GM12892 (cell line): ENCODE results near the gene TRAPPC3. TPM values are rescaled to one million over a fixed set of nuclear protein-coding genes. Genes with fewer than 3 reads are reported as not detected.
A peak's percentile ranks its signal among the peaks of the same experiment; 100 is the strongest.
"Not testable (repeated sequence)": the region's sequence is repeated elsewhere in the genome, so short reads cannot be mapped to it uniquely, and the experiment has no call there.

Experiments
- DNase-seq: peaks from one replicate; pipeline ENCODE4 v3.0.0; 2011; ENCODE audit not compliant: insufficient read length
- FAIRE-seq: peaks from 2 replicates; lab custom pipeline; 2011; peaks lifted over from hg19 to GRCh38; lab: Jason Lieb, UNC
- POLR2A ChIP-seq: IDR thresholded peaks from 2 replicates; pipeline ENCODE4 v1.6.1; 2011; ENCODE audit warnings: low read depth, low read length, control low read depth
- POLR2AphosphoS5 ChIP-seq: IDR thresholded peaks from 2 replicates; pipeline ENCODE4 v1.6.1; 2011; ENCODE audit warnings: low read depth, low read length, control low read depth
- TAF1 ChIP-seq: IDR thresholded peaks from 2 replicates; pipeline ENCODE4 v1.6.1; 2011; ENCODE audit warnings: low read depth, mild to moderate bottlenecking, control low read depth, low read length, borderline replicate concordance
- polyA plus RNA-seq: library from polyadenylated mRNA; unstranded; fragments of >200 nt; gene quantifications from one replicate; pipeline ENCODE4 v1.2.1, GENCODE V29; 2012; ENCODE audit warnings: missing spikeins, inconsistent platforms; ENCODE audit not compliant: missing spikeins

Gene TRAPPC3
- polyA plus RNA-seq = 49.4 TPM

DNA sequence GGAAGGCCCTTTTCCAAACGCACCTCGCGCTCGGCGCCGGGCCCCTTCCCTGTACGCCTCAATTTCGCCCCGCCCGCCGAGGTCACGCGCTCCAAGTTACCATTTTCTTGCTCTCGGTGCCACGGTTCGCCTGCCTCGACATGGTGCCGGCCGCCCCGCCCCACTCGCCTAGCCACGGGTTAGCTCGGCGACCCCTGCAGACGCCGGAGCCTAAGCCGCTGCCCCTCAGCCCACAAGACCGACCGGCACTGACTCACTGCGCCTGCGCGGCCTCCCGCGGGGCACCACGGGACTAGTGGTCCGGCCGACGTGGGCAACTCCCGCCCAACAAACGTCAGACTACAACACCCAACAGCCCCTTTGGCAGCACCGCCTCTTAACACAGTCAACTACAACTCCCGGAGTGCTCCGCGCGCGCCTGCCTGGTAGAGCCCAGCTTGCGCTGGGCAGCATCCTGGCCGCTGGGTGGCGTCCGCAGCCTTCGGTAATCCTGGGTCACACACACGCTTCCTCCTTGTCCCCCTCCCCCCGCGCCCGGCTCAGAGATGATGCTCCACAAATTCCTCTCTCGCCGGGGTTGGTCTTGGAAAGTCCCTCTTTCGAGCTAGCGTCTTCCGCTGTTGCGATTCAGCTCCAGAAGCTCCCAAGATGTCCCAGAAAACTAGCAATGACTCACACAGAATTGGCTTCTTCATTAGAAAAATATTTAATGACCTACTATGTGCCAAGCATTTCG lies at the start of gene TRAPPC3:
Gene TRAPPC3 (minus strand): TSS at position 250 of the 736 bp plus-strand sequence. CDS start 108 bp downstream, at position 142.
- peak; percentile 98 for DNase-seq
- TF ChIP-seq TAF1 = peak; percentile 19; the same call in 1 of the 2 replicates
- peak; percentile 71; the same call in 1 of the 2 replicates for TF ChIP-seq POLR2A
- peak; percentile 64 for TF ChIP-seq POLR2AphosphoS5
- FAIRE-seq = peak; percentile 98

- no peak for TF ChIP-seq POLR2AphosphoS5
- no peak for TF ChIP-seq POLR2A
- no peak for TF ChIP-seq TAF1
- no peak for FAIRE-seq
- DNase-seq = no peak
Observed at GRCh38 chr1:36198641-36199040, 49.4 kb upstream of the TRAPPC3 start.

- not testable (repeated sequence) for FAIRE-seq, DNase-seq
Observed at GRCh38 chr1:36196805-36197204, 47.5 kb upstream of the TRAPPC3 start.

DNA sequence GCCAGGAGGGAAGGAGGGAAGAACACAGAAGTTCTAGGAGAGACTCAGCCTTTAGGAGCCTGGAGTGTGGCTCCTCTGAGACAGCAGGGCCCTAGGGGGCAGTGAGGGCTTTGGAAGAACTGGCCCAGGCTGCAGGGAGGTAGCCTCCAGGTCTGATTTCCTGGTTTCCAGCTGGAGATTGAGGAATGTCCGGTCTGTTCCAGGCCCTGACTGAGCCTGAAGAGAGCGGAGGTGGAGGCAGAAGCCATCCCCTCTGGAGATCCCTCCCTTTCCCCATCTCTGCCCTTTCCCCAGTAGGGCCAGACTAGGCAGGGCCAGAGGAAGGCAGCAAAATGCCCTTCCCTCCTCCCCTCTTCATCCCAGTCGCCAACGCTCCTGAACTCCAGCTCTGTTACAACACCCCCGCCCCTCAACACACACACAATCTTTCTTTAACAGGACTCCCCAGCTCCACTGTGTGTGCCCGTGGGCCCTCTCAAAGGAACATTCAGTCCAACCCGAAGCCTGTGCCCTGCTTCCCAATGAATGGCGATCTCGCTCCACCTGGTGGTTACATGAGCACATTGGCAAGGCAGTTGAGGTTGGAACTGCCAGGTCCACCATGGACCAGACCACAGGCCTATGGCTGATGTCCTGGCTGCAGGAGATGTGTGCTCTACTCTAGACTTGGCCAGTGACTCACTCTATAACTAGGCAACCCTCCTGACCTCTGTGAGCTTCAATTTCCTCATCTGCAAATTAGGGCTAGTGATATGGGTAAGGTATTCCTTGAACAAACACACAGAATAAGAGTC lies 38.7 kb upstream of the TRAPPC3 start:
- DNase-seq (peak; percentile 64), FAIRE-seq (peak; percentile 97)
- TF ChIP-seq POLR2A = no peak
- TF ChIP-seq POLR2AphosphoS5 = no peak
- no peak for TF ChIP-seq TAF1

DNA sequence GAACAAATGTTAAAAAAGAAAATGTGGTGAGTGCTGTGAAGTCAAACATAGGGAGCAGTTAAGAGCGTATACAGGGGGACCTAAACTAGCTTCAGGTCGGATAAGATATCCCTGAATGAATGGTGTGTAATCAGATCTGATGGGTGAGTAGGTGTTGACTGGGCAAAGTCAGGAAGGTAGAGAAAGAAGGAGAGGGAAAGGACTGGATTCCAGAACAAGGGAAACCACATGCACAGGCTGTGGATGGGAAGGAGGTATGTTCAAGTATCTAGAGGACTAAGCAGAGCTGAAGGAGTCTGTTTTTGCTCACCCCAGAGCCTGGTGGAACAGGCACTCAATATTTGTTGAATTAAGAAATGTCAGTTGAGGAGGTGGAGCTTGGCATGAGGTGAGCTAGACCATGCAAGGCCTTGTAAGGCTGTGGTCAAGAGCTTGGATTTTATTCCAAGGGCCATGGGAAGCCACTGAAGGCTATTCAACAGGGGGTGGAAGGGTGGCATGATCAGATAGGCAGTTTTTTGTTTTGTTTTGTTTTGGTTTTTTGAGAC lies 34.1 kb upstream of the TRAPPC3 start:
- TF ChIP-seq POLR2A = no peak
- no peak for TF ChIP-seq POLR2AphosphoS5
- DNase-seq (no peak), FAIRE-seq (no peak)

GRCh38 chr1:36182734-36183133 lies 33.4 kb upstream of the TRAPPC3 start:
- FAIRE-seq = no peak
- TF ChIP-seq TAF1 (no peak), POLR2AphosphoS5 (0 out of 2 replicates have a peak, but pooled peaks have one; percentile 17)
- DNase-seq = no peak

- TF ChIP-seq POLR2A = no peak
- no peak for TF ChIP-seq TAF1
- TF ChIP-seq POLR2AphosphoS5 = 0 out of 2 replicates have a peak, but pooled peaks have one; percentile 46
- DNase-seq = no peak
- FAIRE-seq = no peak
Observed at GRCh38 chr1:36179220-36179600, 29.9 kb upstream of the TRAPPC3 start.

DNA sequence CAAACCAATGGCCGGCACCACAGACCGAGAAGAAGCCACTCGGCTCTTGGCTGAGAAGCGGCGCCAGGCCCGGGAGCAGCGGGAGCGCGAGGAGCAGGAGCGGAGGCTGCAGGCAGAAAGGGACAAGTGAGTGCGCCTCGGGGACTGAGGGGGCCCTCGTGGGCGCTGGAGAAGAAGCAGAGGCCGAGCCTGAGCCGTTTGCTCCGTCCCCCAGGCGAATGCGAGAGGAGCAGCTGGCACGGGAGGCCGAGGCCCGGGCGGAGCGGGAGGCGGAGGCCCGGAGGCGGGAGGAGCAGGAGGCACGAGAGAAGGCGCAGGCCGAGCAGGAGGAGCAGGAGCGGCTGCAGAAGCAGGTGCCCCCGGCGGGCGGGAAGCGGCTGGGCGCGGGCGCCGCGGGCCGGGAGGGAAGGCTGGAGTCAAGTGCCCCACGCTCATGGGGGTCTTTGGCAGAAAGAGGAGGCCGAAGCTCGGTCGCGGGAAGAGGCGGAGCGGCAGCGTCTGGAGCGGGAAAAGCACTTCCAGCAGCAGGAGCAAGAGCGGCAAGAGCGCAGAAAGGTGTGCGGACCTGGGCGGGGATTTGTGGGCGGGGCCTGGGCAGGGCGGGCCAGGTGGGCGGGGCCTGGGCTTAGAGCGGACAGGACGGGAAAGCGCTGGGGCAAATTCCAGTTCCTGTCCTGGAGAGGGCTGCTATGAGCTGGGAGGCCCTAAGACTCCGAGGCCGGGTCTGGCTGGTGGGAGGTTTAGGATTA lies 29.4 kb upstream of the TRAPPC3 start:
- TF ChIP-seq POLR2AphosphoS5 (no peak), POLR2A (no peak), TAF1 (no peak)
- DNase-seq (no peak), FAIRE-seq (no peak)

- FAIRE-seq (no peak), DNase-seq (no peak)
- TF ChIP-seq POLR2AphosphoS5 (no peak), TAF1 (no peak), POLR2A (no peak)
Observed at GRCh38 chr1:36177589-36178431, 28.5 kb upstream of the TRAPPC3 start.

- no peak for TF ChIP-seq POLR2A
- no peak for TF ChIP-seq POLR2AphosphoS5
- FAIRE-seq (no peak), DNase-seq (no peak)
Observed at GRCh38 chr1:36176106-36176949, 27.0 kb upstream of the TRAPPC3 start.
